ENCODE data around the gene USP10.
A peak's percentile ranks its signal among the peaks of the same experiment; 100 is the strongest.
"Not testable (repeated sequence)": the region's sequence is repeated elsewhere in the genome, so short reads cannot be mapped to it uniquely, and the experiment has no call there.

USP10 gene

GRCh38 chr16:84673561-84673960 lies 26.2 kb upstream of the USP10 start:
- DNase-seq: no peak

GRCh38 chr16:84675423-84675822 lies 24.4 kb upstream of the USP10 start:
- DNase-seq: no peak

GRCh38 chr16:84675884-84676283 lies 23.9 kb upstream of the USP10 start:
- DNase-seq: no peak

- DNase-seq: no peak
These were observed 22.6 kb upstream of the USP10 start for GRCh38 chr16:84677017-84677803.

GRCh38 chr16:84677849-84678248 lies 22.0 kb upstream of the USP10 start:
- peak; percentile 32 for DNase-seq

- no peak for DNase-seq
These were observed 21.3 kb upstream of the USP10 start for GRCh38 chr16:84678541-84678940.

- DNase-seq: no peak
These were observed 19.5 kb upstream of the USP10 start for GRCh38 chr16:84680165-84680842.

GRCh38 chr16:84680843-84681629 lies 18.8 kb upstream of the USP10 start:
- no peak for DNase-seq

- DNase-seq: no peak
These were observed 15.9 kb upstream of the USP10 start for GRCh38 chr16:84683691-84684591.

- DNase-seq: no peak
These were observed 15.2 kb upstream of the USP10 start for GRCh38 chr16:84684592-84684965.

GRCh38 chr16:84685210-84685609 lies 14.6 kb upstream of the USP10 start:
- DNase-seq: no peak

- no peak for DNase-seq
These were observed 13.0 kb upstream of the USP10 start for GRCh38 chr16:84686707-84687298.

GRCh38 chr16:84687715-84688114 lies 12.1 kb upstream of the USP10 start:
- DNase-seq: peak; percentile 43

GRCh38 chr16:84688163-84688562 lies 11.6 kb upstream of the USP10 start:
- DNase-seq: not testable (repeated sequence)

- no peak for DNase-seq
These were observed 10.7 kb upstream of the USP10 start for GRCh38 chr16:84689111-84689510.

- DNase-seq: no peak
These were observed 9.5 kb upstream of the USP10 start for GRCh38 chr16:84690088-84690819.

- no peak for DNase-seq
These were observed 7.2 kb upstream of the USP10 start for GRCh38 chr16:84692451-84693214.

- DNase-seq: not testable (repeated sequence)
These were observed 5.9 kb upstream of the USP10 start for GRCh38 chr16:84693869-84694268.

GRCh38 chr16:84694980-84695379 lies 4.8 kb upstream of the USP10 start:
- DNase-seq: no peak

- no peak for DNase-seq
These were observed 571 bp upstream of the USP10 start for GRCh38 chr16:84699147-84699711.

All from retina (tissue), 1 donor.